GM21526 (cell line): ENCODE data around the gene ARIH2.

ENCODE experiments used
- ATAC-seq: cut with Tn5 transposase; IDR thresholded peaks from one replicate; pipeline ENCODE4 v1.9.1; 2021; ENCODE audit warnings: moderate library complexity; ENCODE audit not compliant: unreplicated experiment, low FRiP score

ARIH2 gene

GRCh38 chr3:49017229-49017970, 98.8 kb downstream of the ARIH2 start:
- ATAC-seq: no peak

- no peak for ATAC-seq
Observed at GRCh38 chr3:49017971-49018706, 99.5 kb downstream of the ARIH2 start, which contains the start of gene DALRD3. DALRD3 (minus strand) TSS chr3:49018580; CDS start chr3:49018564, 16 bp downstream.

- no peak for ATAC-seq
Observed at GRCh38 chr3:49018707-49019006, 100.0 kb downstream of the ARIH2 start.

- no peak for ATAC-seq
Observed at GRCh38 chr3:49019941-49020329, 101.3 kb downstream of the ARIH2 start.

GRCh38 chr3:49020330-49021212, 101.9 kb downstream of the ARIH2 start:
- peak; percentile 1 for ATAC-seq

- ATAC-seq: peak; percentile 40
Observed at GRCh38 chr3:49021213-49021812, 102.7 kb downstream of the ARIH2 start.

GRCh38 chr3:49021813-49022687, 103.4 kb downstream of the ARIH2 start, which contains the start of gene NDUFAF3:
NDUFAF3 (plus strand) TSS chr3:49022121; CDS start chr3:49022145, 24 bp downstream.
- peak; percentile 46 for ATAC-seq

- no peak for ATAC-seq
Observed at GRCh38 chr3:49022688-49023171, 104.1 kb downstream of the ARIH2 start.

GRCh38 chr3:49023775-49024174, 105.1 kb downstream of the ARIH2 start:
- ATAC-seq: no peak

GRCh38 chr3:49024449-49024848, 105.8 kb downstream of the ARIH2 start:
- no peak for ATAC-seq

GRCh38 chr3:49025005-49025792, 106.6 kb downstream of the ARIH2 start:
- ATAC-seq: no peak

GRCh38 chr3:49025793-49026520, 107.3 kb downstream of the ARIH2 start:
- no peak for ATAC-seq

GRCh38 chr3:49026536-49026935, 107.9 kb downstream of the ARIH2 start:
- no peak for ATAC-seq

GRCh38 chr3:49027634-49028033, 109.0 kb downstream of the ARIH2 start:
- ATAC-seq: no peak

- no peak for ATAC-seq
Observed at GRCh38 chr3:49028298-49028672, 109.6 kb downstream of the ARIH2 start.

- peak; percentile 72 for ATAC-seq
Observed at GRCh38 chr3:49028673-49029562, 110.3 kb downstream of the ARIH2 start, which contains the start of gene IMPDH2. IMPDH2 (minus strand) TSS chr3:49029398; CDS start chr3:49029350, 48 bp downstream.

- no peak for ATAC-seq
Observed at GRCh38 chr3:49029563-49029884, 110.9 kb downstream of the ARIH2 start.
